ENCODE measurements around the gene ZNHIT6.

GRCh38 chr1:85608851-85609250 lies 99.4 kb downstream of the ZNHIT6 start:
- TF ChIP-seq ZNF121 (CRISPR knock-in tag; IDR thresholded peaks at IDR 0.05) (no peak), ZBTB43 (CRISPR knock-in tag; IDR thresholded peaks at IDR 0.05) (no peak), NR3C1 (CRISPR knock-in tag; conservative IDR thresholded peaks at IDR 0.05; ENCODE audit: low read depth) (no peak), ARID4B (CRISPR knock-in tag; IDR thresholded peaks at IDR 0.05; ENCODE audit: borderline replicate concordance) (no peak), CTCF (IDR thresholded peaks at IDR 0.05) (no peak), SP1 (CRISPR knock-in tag; conservative IDR thresholded peaks at IDR 0.05) (no peak), ATF1 (CRISPR knock-in tag; IDR thresholded peaks at IDR 0.05) (no peak), JUN (CRISPR knock-in tag; IDR thresholded peaks at IDR 0.05) (no peak), CREM (CRISPR knock-in tag; IDR thresholded peaks at IDR 0.05) (no peak), MLX (CRISPR knock-in tag; IDR thresholded peaks at IDR 0.05) (no peak), RELA (CRISPR knock-in tag; IDR thresholded peaks at IDR 0.05; ENCODE audit: borderline replicate concordance) (no peak), STAT6 (CRISPR knock-in tag; conservative IDR thresholded peaks at IDR 0.05; ENCODE audit: low read depth) (no peak), NR1H2 (CRISPR knock-in tag; IDR thresholded peaks at IDR 0.05) (no peak)

Measured in WTC11 (cell line).